ENCODE results near the gene ODAD2. TPM values are rescaled to one million over a fixed set of nuclear protein-coding genes. Genes with fewer than 3 reads are reported as not detected.

The ODAD2 gene
- total RNA-seq, 4 donors from 2014 or later: not detected

DNA sequence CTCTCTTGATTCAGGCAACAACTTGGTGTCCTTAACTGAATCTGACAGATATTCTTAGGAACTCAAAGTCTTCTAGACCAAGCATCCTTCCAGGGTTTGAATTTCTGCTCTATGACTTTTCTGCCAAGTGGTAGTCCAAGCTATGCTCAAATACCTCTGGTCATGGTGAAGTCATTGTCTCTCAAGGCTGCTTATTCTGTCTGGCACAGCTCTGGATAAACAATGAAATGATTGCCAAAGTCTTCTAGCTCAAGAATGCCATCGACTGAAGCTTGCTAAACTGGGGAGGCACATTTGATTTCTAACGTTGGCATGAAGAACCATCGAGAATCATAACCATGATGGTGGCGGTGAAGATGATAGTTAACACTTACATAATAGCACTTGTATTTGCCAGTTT lies 137.1 kb downstream of the ODAD2 start:
- H3K4me1 ChIP-seq: no peaks in the 10 kb centered on the region
- no peak overlapping the region for H3K27ac ChIP-seq
- ATAC-seq (no peak), DNase-seq (no peak)
- H3K27me3 ChIP-seq: no peaks in the 10 kb centered on the region
- H3K9me3 ChIP-seq: no peaks in the 10 kb centered on the region
- no peak for TF ChIP-seq POLR2A (IDR thresholded peaks at IDR 0.05)
- TF ChIP-seq, protein P1, sequence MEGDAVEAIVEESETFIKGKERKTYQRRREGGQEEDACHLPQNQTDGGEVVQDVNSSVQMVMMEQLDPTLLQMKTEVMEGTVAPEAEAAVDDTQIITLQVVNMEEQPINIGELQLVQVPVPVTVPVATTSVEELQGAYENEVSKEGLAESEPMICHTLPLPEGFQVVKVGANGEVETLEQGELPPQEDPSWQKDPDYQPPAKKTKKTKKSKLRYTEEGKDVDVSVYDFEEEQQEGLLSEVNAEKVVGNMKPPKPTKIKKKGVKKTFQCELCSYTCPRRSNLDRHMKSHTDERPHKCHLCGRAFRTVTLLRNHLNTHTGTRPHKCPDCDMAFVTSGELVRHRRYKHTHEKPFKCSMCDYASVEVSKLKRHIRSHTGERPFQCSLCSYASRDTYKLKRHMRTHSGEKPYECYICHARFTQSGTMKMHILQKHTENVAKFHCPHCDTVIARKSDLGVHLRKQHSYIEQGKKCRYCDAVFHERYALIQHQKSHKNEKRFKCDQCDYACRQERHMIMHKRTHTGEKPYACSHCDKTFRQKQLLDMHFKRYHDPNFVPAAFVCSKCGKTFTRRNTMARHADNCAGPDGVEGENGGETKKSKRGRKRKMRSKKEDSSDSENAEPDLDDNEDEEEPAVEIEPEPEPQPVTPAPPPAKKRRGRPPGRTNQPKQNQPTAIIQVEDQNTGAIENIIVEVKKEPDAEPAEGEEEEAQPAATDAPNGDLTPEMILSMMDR (IDR thresholded peaks at IDR 0.05 in 4 of 5, conservative IDR thresholded peaks at IDR 0.05 in 1 of 5): no peak
- H3K4me3 ChIP-seq: no peak overlapping the region
- in situ Hi-C loops (cut with MboI; ENCODE audit: low sequenced_read_pairs in 4 of 4) (no loop called here), intact Hi-C loops (cut with DNase I; ENCODE audit: low total_unique reads) (no loop called here)
- no peaks in the 10 kb centered on the region for H3K36me3 ChIP-seq

DNA sequence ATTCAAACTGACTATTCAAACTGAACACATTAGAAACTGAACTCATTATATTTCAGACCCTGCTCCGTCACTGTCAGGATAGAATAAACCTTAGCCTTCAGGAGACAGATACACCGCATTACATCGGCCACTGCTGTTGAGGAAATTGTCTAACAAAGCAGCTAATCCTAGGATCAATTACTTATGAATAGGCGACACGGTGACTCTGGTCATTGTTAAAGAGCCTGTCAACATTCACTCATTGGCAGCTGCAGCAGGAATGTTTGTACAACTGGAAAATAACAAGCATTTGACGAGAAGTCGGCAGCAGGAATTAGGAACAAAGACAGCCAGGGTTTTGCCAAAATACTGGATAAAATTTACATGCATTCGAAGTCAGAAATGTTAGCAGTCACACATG lies 141.3 kb downstream of the ODAD2 start:
- ATAC-seq: no peak
- DNase-seq: no peak
- Histone ChIP-seq H3K4me1 (no peaks in the 10 kb centered on the region), H3K4me3 (no peak overlapping the region), H3K27me3 (no peaks in the 10 kb centered on the region), H3K9me3 (no peaks in the 10 kb centered on the region), H3K27ac (no peak overlapping the region), H3K36me3 (no peaks in the 10 kb centered on the region)
- in situ Hi-C loops (cut with MboI; ENCODE audit: low sequenced_read_pairs in 4 of 4): no loop called here
- TF ChIP-seq POLR2A (IDR thresholded peaks at IDR 0.05): no peak
- TF ChIP-seq, protein P1 (IDR thresholded peaks at IDR 0.05 in 4 of 5, conservative IDR thresholded peaks at IDR 0.05 in 1 of 5): no peak
- intact Hi-C loops (cut with DNase I; ENCODE audit: low total_unique reads): no loop called here

DNA sequence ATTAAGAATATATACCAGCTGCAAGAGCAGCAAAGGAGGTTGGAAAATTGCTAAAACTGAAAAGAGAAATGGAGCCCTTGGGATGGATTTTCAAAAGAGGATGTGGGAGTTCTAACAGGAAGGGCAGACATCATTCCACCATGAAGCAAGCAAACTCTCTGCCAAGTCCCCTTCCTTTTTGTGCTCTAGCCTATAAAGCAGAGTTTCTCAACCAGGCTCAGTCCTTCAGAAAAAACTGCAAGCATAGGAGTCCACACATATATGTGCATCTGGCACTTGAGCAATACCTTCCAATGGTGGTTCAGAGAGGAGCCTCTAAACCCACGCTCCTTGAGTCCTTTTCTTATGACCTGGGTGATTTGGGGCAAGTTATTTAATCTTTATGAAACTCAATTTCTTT lies 154.7 kb downstream of the ODAD2 start:
- DNase-seq (no peak), ATAC-seq (no peak)
- H3K4me3 ChIP-seq: no peak overlapping the region
- no peaks in the 10 kb centered on the region for H3K36me3 ChIP-seq
- H3K27me3 ChIP-seq: no peaks in the 10 kb centered on the region
- in situ Hi-C loops (cut with MboI; ENCODE audit: low sequenced_read_pairs in 4 of 4): no loop called here
- H3K4me1 ChIP-seq: no peaks in the 10 kb centered on the region
- H3K27ac ChIP-seq: no peak overlapping the region
- intact Hi-C loops (cut with DNase I; ENCODE audit: low total_unique reads): no loop called here
- no peak for TF ChIP-seq POLR2A (IDR thresholded peaks at IDR 0.05)
- TF ChIP-seq, protein P1 (IDR thresholded peaks at IDR 0.05 in 4 of 5, conservative IDR thresholded peaks at IDR 0.05 in 1 of 5): no peak
- no peaks in the 10 kb centered on the region for H3K9me3 ChIP-seq

DNA sequence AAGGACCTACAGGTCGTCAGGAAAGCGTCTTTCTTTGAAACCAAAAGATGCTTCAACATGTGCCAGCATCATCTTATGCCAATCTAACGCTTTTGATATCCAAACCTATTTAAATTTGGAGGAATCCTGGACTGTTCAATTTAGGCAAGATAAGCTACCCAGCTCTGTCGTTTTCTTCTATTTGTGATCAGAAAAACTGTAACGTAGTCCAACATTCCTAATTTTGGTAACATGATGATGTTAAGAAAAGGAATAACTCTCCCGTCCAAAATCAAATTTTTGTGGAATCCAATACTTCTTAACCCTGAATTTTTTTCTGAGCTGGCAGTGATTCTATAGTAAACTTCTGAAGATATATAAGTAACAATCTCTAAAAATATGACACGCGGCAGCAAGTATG lies 160.0 kb downstream of the ODAD2 start:
- ATAC-seq: no peak
- Histone ChIP-seq H3K27me3 (no peaks in the 10 kb centered on the region), H3K27ac (no peak overlapping the region), H3K36me3 (no peaks in the 10 kb centered on the region), H3K4me3 (no peak overlapping the region), H3K9me3 (no peaks in the 10 kb centered on the region), H3K4me1 (no peaks in the 10 kb centered on the region)
- intact Hi-C loops (cut with DNase I; ENCODE audit: low total_unique reads): no loop called here
- no peak for TF ChIP-seq POLR2A (IDR thresholded peaks at IDR 0.05)
- TF ChIP-seq, protein P1 (IDR thresholded peaks at IDR 0.05 in 4 of 5, conservative IDR thresholded peaks at IDR 0.05 in 1 of 5): no peak
- in situ Hi-C loops (cut with MboI; ENCODE audit: low sequenced_read_pairs in 4 of 4): no loop called here
- DNase-seq: no peak

DNA sequence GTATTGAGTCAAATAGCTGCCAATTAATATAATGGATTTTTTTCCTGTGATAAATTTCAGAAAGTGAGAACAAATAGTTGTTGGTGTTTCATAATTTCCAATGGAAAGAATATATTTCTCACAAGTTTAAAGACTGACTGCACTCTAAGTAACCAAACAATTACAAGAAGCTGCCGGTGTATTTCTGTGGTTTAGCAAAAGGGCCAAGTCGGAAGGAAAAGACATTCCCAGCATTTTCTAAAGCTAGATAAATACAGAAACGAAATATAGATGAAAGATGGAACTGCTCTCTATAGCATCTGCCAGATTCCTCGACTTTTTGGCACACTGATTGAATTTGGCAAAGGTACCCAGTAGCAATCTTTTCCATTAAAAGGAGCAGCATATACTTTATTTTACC lies 160.5 kb downstream of the ODAD2 start:
- H3K9me3 ChIP-seq: no peaks in the 10 kb centered on the region
- in situ Hi-C loops (cut with MboI; ENCODE audit: low sequenced_read_pairs in 4 of 4): no loop called here
- H3K4me3 ChIP-seq: no peak overlapping the region
- DNase-seq (no peak), ATAC-seq (no peak)
- TF ChIP-seq, protein P1 (IDR thresholded peaks at IDR 0.05 in 4 of 5, conservative IDR thresholded peaks at IDR 0.05 in 1 of 5): no peak
- TF ChIP-seq POLR2A (IDR thresholded peaks at IDR 0.05): no peak
- no peaks in the 10 kb centered on the region for H3K4me1 ChIP-seq
- H3K36me3 ChIP-seq: no peaks in the 10 kb centered on the region
- no peaks in the 10 kb centered on the region for H3K27me3 ChIP-seq
- no peak overlapping the region for H3K27ac ChIP-seq
- intact Hi-C loops (cut with DNase I; ENCODE audit: low total_unique reads): no loop called here

Measured in gastrocnemius medialis (tissue), 4 donors.